Tibial artery (tissue), 4 donors: ENCODE data around the gene CAMSAP1.

Experiments used
- DNase-seq, 2 donors: peaks; one replicate each; pipeline ENCODE4 v3.0.0-alpha.2; 2019
- H3K27ac ChIP-seq, 2 donors: fragments of 200-600 bp; sonication (generic) in 1 of 2; 1 replicate in 1 of 2; 2 replicates in 1 of 2; pipeline ENCODE4 v1.5.1; 2018 to 2019; ENCODE audit warnings: mild to moderate bottlenecking in 1 of 2
- H3K27me3 ChIP-seq, 2 donors: fragments of 200-600 bp; sonication (generic) in 1 of 2; one replicate each; pipeline versions ENCODE4 v1.5.1 to v1.6.0; 2016 to 2019
- H3K36me3 ChIP-seq, 3 donors: fragments of 200-600 bp; sonication (generic) in 2 of 3; one replicate each; pipeline ENCODE4 v1.5.1; 2016 to 2019; ENCODE audit warnings: mild to moderate bottlenecking in 2 of 3
- H3K4me1 ChIP-seq, 4 donors: fragments of 200-600 bp; sonication (generic) in 2 of 4; 1 replicate in 3 of 4; 2 replicates in 1 of 4; pipeline ENCODE4 v1.5.1; 2016 to 2019
- H3K4me3 ChIP-seq, 2 donors: fragments of 200-600 bp; sonication (generic) in 1 of 2; 1 replicate in 1 of 2; 2 replicates in 1 of 2; pipeline ENCODE4 v1.5.1; 2018 to 2019; ENCODE audit warnings: mild to moderate bottlenecking in 2 of 2
- H3K9me3 ChIP-seq, 3 donors: fragments of 200-600 bp; sonication (generic) in 1 of 3; one replicate each; pipeline ENCODE4 v1.5.1; 2016 to 2019
- intact Hi-C: fragments of 100-400 bp; cut with DNase I; formaldehyde crosslinking; loops from one replicate; pipeline ENCODE4 v1.15.0; 2023; ENCODE audit warnings: low total_unique reads
- TF ChIP-seq, protein P1 (sequence below), 2 experiments: fragments of 200-600 bp in 1 of 2; fragments of 450-650 bp in 1 of 2; IDR thresholded peaks; one replicate each; pipeline ENCODE4 v1.5.1; 2017 to 2019; ENCODE audit warnings: antibody characterized with exemption in 2 of 2, mild to moderate bottlenecking in 1 of 2, moderate library complexity in 1 of 2

CAMSAP1 gene

GRCh38 chr9:135764731-135765130, 142.6 kb downstream of the CAMSAP1 start:
- TF ChIP-seq, protein P1, sequence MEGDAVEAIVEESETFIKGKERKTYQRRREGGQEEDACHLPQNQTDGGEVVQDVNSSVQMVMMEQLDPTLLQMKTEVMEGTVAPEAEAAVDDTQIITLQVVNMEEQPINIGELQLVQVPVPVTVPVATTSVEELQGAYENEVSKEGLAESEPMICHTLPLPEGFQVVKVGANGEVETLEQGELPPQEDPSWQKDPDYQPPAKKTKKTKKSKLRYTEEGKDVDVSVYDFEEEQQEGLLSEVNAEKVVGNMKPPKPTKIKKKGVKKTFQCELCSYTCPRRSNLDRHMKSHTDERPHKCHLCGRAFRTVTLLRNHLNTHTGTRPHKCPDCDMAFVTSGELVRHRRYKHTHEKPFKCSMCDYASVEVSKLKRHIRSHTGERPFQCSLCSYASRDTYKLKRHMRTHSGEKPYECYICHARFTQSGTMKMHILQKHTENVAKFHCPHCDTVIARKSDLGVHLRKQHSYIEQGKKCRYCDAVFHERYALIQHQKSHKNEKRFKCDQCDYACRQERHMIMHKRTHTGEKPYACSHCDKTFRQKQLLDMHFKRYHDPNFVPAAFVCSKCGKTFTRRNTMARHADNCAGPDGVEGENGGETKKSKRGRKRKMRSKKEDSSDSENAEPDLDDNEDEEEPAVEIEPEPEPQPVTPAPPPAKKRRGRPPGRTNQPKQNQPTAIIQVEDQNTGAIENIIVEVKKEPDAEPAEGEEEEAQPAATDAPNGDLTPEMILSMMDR (IDR thresholded peaks at IDR 0.05) = no peak
- intact Hi-C loops = no loop called here
- Histone ChIP-seq H3K27me3 (peaks cover 0 to 10% of the 10 kb centered on the region in 2 donors), H3K4me1 (no peaks in the 10 kb centered on the region), H3K4me3 (no peak overlapping the region), H3K36me3 (no peaks in the 10 kb centered on the region), H3K27ac (no peak overlapping the region), H3K9me3 (peaks cover 3 to 31% (median 13%) of the 10 kb centered on the region in 3 donors)
- DNase-seq = no peak

DNA sequence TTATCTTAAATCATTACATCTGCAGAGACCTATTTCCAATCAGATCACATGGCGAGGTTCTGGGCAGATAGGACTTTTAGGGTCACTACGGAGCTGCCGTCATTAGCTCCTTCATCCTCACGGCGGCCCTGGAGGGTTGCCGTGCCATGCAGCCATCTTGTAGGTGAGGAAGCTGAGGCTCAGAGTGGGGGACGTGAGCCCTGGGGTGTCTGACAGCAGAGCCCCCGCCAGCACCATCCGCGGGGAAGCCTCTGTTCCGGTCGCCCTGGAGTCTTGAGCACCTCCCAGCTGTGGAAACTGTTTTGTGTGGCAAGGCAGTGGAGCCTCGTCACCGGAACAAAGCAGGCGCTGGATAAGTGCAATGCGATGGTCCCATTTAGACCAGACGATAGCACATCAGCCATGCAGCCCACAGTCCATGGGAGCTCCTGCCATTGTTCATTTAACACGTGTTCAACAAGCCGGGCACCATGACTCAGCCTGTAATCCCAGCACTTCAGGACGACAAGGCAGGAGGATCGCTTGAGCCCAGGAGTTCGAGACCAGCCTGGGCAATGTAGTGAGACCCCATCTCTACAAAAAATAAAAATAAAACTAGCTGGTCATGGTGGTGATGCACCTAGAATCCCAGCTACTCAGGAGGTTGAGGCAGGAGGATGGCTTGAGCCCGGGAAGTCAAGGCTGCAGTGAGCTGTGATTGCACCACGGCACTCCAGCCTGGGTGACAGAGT, 143.5 kb downstream of the CAMSAP1 start:
- H3K9me3 ChIP-seq = peaks cover 3 to 31% (median 13%) of the 10 kb centered on the region in 3 donors
- H3K36me3 ChIP-seq = no peaks in the 10 kb centered on the region
- TF ChIP-seq, protein P1 (IDR thresholded peaks at IDR 0.05) = no peak
- no peaks in the 10 kb centered on the region for H3K4me1 ChIP-seq
- no peak for DNase-seq
- intact Hi-C loops = no loop called here
- no peak overlapping the region for H3K4me3 ChIP-seq
- peaks cover 0 to 7% of the 10 kb centered on the region in 2 donors for H3K27me3 ChIP-seq
- H3K27ac ChIP-seq = no peak overlapping the region

GRCh38 chr9:135762921-135763320, 144.4 kb downstream of the CAMSAP1 start:
- H3K4me3 ChIP-seq = no peak overlapping the region

GRCh38 chr9:135761845-135762168, 145.5 kb downstream of the CAMSAP1 start:
- intact Hi-C loops = no loop called here
- H3K27ac ChIP-seq = no peak overlapping the region
- no peak for DNase-seq
- no peak overlapping the region for H3K4me3 ChIP-seq
- H3K27me3 ChIP-seq = peaks cover 0 to 4% of the 10 kb centered on the region in 2 donors
- peaks cover 3 to 26% (median 13%) of the 10 kb centered on the region in 3 donors for H3K9me3 ChIP-seq
- H3K4me1 ChIP-seq = no peaks in the 10 kb centered on the region
- no peaks in the 10 kb centered on the region for H3K36me3 ChIP-seq
- TF ChIP-seq, protein P1 (IDR thresholded peaks at IDR 0.05) = no peak

More at GRCh38 chr9:135762921-135763320, 144.4 kb downstream of the CAMSAP1 start:
- peaks cover 0 to 4% of the 10 kb centered on the region in 2 donors for H3K27me3 ChIP-seq
- no peaks in the 10 kb centered on the region for H3K36me3 ChIP-seq
- DNase-seq = no peak
- peaks cover 3 to 31% (median 13%) of the 10 kb centered on the region in 3 donors for H3K9me3 ChIP-seq
- TF ChIP-seq, protein P1 (IDR thresholded peaks at IDR 0.05) = no peak
- H3K27ac ChIP-seq = no peak overlapping the region
- intact Hi-C loops = no loop called here
- H3K4me1 ChIP-seq = no peaks in the 10 kb centered on the region

DNA sequence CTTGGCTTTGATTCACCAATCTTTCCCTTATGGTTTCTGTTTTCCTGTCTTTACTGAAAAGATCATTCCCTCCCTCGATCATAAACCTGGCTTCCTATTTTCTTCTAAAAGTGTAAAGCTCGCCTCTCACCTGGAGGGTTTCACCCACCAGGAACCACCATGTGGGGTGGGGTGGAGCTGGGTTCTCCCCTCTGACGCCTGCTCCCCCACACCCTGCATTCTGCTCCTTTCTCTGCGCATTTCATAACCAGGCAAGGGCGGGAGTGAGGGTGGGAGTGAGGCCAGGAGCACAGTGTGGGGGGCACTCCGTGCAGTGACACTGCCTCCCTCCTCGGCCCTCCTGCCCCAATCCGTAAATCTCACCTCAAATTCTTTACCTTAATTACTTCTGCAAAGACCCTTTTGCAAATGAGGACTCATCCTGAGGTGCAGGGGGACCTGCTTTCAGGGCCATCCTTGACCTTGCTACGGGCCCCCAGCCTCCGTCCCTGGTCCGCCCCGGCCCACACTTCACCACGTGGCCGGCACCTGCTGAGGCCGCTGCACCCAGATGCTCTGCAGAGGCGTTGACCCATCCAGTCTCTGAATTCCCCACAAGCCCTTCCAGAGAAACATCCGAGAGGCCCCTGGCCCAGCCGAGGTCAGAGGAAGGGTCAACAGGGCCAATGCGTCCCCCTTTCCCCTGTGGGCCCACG, 146.0 kb downstream of the CAMSAP1 start:
- intact Hi-C loops = no loop called here
- Histone ChIP-seq H3K27ac (no peak overlapping the region), H3K9me3 (peaks cover 1 to 21% (median 12%) of the 10 kb centered on the region in 3 donors), H3K27me3 (peaks cover 0 to 4% of the 10 kb centered on the region in 2 donors), H3K36me3 (no peaks in the 10 kb centered on the region), H3K4me1 (no peaks in the 10 kb centered on the region), H3K4me3 (no peak overlapping the region)
- TF ChIP-seq, protein P1 (IDR thresholded peaks at IDR 0.05) = no peak
- no peak for DNase-seq
